Large intestine (tissue), 12 donors: Measurements from ENCODE around the gene LRRC61. TPM values are rescaled to one million over a fixed set of nuclear protein-coding genes. Genes with fewer than 3 reads are reported as not detected.
"Not testable (repeated sequence)": the region's sequence is repeated elsewhere in the genome, so short reads cannot be mapped to it uniquely, and the experiment has no call there.

Experiments
- DNase-seq, 2 donors: peaks; one replicate each; pipeline versions ENCODE4 v3.0.0 to v3.0.0-alpha.2; 2013
- H3K27ac ChIP-seq: one replicate; pipeline ENCODE4 v1.5.1; 2013; ENCODE audit warnings: low read length
- H3K27me3 ChIP-seq: 2 replicates; pipeline ENCODE4 v1.6.1; 2013; ENCODE audit warnings: low read length; ENCODE audit not compliant: control insufficient read depth, insufficient read depth
- H3K36me3 ChIP-seq: 2 replicates; pipeline ENCODE4 v1.6.1; 2013; ENCODE audit warnings: low read length; ENCODE audit not compliant: control insufficient read depth, insufficient read depth
- H3K4me1 ChIP-seq: one replicate; pipeline ENCODE4 v1.6.1; 2013; ENCODE audit warnings: low read length; ENCODE audit not compliant: control insufficient read depth, insufficient read depth
- H3K4me3 ChIP-seq: one replicate; pipeline ENCODE4 v1.5.1; 2013; ENCODE audit warnings: low read length
- H3K9me3 ChIP-seq: one replicate; pipeline ENCODE4 v1.6.1; 2013; ENCODE audit warnings: mild to moderate bottlenecking, low read depth, low read length, moderate library complexity; ENCODE audit not compliant: control insufficient read depth
- WGBS: methylation state at CpG from one replicate; pipeline ENCODE4 v1.1.5; 2013; ENCODE audit warnings: low lambda C conversion rate; ENCODE audit not compliant: insufficient coverage; 5-methylcytosine and 5-hydroxymethylcytosine counted together
- long read RNA-seq, 11 donors: transcript quantifications; one replicate each; lab custom pipeline, GENCODE V29; 2026
- polyA plus RNA-seq: library from polyadenylated mRNA; unstranded; fragments of 120-200 nt; gene quantifications from one replicate; pipeline ENCODE4 v1.2.1, GENCODE V29; 2013

The LRRC61 gene, protein sequence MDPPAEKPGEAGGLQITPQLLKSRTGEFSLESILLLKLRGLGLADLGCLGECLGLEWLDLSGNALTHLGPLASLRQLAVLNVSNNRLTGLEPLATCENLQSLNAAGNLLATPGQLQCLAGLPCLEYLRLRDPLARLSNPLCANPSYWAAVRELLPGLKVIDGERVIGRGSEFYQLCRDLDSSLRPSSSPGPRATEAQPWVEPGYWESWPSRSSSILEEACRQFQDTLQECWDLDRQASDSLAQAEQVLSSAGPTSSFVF
- polyA plus RNA-seq, result 22.8 TPM
- long read RNA-seq, donor 1, transcript LRRC61-202 (3 exons, 1,877 nt), result major isoform, 6 of 11 reads
- long read RNA-seq, donor 1, partial matches to known transcripts, result 0 of 11 reads
- long read RNA-seq, donor 1, other reads (novel, unspliced or antisense), result 0 of 11 reads
- long read RNA-seq, donor 2, transcript LRRC61-202 (3 exons, 1,877 nt), result major isoform, 11 of 12 reads
- long read RNA-seq, donor 2, partial matches to known transcripts, result 0 of 12 reads
- long read RNA-seq, donor 2, other reads (novel, unspliced or antisense), result 0 of 12 reads
- long read RNA-seq, donor 3, transcript LRRC61-202 (3 exons, 1,877 nt), result major isoform, 17 of 18 reads
- long read RNA-seq, donor 3, partial matches to known transcripts, result 0 of 18 reads
- long read RNA-seq, donor 3, other reads (novel, unspliced or antisense), result 0 of 18 reads
- long read RNA-seq, donor 4, partial matches to known transcripts, result 0 of 4 reads
- long read RNA-seq, donor 4, other reads (novel, unspliced or antisense), result 0 of 4 reads
- long read RNA-seq, donor 5, partial matches to known transcripts, result 0 of 5 reads
- long read RNA-seq, donor 5, other reads (novel, unspliced or antisense), result 0 of 5 reads
- long read RNA-seq, donor 6, transcript LRRC61-202 (3 exons, 1,877 nt), result major isoform, 15 of 21 reads
- long read RNA-seq, donor 6, partial matches to known transcripts, result 0 of 21 reads
- long read RNA-seq, donor 6, other reads (novel, unspliced or antisense), result 0 of 21 reads
- long read RNA-seq, donor 7, transcript LRRC61-202 (3 exons, 1,877 nt), result major isoform, 8 of 9 reads
- long read RNA-seq, donor 7, partial matches to known transcripts, result 0 of 9 reads
- long read RNA-seq, donor 7, other reads (novel, unspliced or antisense), result 0 of 9 reads
- long read RNA-seq, donor 8, transcript LRRC61-202 (3 exons, 1,877 nt), result major isoform, 11 of 17 reads
- long read RNA-seq, donor 8, partial matches to known transcripts, result 5 of 17 reads
- long read RNA-seq, donor 8, other reads (novel, unspliced or antisense), result 0 of 17 reads
- long read RNA-seq, donor 9, partial matches to known transcripts, result 0 of 6 reads
- long read RNA-seq, donor 9, other reads (novel, unspliced or antisense), result 0 of 6 reads
- long read RNA-seq, donor 10, transcript LRRC61-202 (3 exons, 1,877 nt), result major isoform, 12 of 15 reads
- long read RNA-seq, donor 10, partial matches to known transcripts, result 0 of 15 reads
- long read RNA-seq, donor 10, other reads (novel, unspliced or antisense), result 0 of 15 reads
- long read RNA-seq, donor 11, transcript LRRC61-202 (3 exons, 1,877 nt), result major isoform, 6 of 14 reads
- long read RNA-seq, donor 11, partial matches to known transcripts, result 8 of 14 reads
- long read RNA-seq, donor 11, other reads (novel, unspliced or antisense), result 0 of 14 reads

DNA sequence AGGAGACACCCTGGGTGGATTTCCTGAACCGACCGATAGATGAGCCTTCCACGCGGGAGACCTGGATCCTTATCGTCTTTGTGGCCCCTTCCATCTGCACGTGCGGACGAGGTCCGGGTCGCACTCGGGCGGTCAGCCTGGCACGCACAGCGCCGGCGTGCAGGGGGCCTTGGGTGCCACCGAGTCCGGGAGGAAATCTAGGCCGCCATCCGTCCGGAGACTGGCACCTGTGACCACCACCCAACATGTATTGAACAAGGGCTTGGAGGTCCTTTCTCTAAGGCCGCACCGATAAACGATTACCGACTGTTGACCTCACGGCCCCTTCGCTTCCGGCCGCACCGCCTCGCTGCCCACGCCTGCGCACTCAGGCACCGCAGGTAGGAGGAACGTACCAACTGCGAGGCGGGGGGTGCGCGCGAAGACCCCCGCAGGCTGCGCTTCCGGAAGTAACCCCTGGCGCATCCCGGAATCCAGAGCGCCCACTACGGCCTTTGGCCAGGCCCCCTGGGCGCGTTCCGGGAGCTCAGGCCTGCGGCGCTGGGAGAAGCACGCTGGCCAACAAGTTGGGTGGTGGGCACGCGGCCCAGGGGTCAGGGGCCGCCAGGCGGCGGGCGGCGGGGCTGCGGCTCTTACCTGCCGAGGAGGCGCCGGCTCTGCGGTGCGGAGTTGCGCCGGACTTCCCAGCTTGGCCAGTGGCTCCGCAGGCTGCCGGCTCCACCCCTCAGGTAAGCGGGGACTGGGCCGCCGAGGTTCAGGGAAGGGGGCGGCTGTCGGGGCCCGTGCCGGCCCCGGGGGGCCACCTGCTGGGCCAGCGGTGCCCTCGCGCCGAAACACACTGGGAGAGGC is at the start of gene LRRC61, which contains the start of gene ACTR3C:
Gene LRRC61, plus strand, starts transcription at position 523 of the 849 bp plus-strand sequence. CDS start 13,507 bp downstream, outside the sequence.
Gene ACTR3C, minus strand, starts transcription at position 713 of the 849 bp plus-strand sequence. CDS start 28,249 bp downstream, outside the sequence.
- Histone ChIP-seq H3K27me3 (no peaks in the 10 kb centered on the region), H3K27ac (peak within 1 kb of the TSS; percentile 85), H3K4me3 (peak within 1 kb of the TSS; percentile 82), H3K36me3 (peaks cover 24% of the 10 kb centered on the region), H3K4me1 (peaks cover 22% of the 10 kb centered on the region), H3K9me3 (no peaks in the 10 kb centered on the region)
- DNase-seq, result peak; percentile 68 to 87
- no CpG with 5 or more reads among the region's 82 CpGs for WGBS

DNA sequence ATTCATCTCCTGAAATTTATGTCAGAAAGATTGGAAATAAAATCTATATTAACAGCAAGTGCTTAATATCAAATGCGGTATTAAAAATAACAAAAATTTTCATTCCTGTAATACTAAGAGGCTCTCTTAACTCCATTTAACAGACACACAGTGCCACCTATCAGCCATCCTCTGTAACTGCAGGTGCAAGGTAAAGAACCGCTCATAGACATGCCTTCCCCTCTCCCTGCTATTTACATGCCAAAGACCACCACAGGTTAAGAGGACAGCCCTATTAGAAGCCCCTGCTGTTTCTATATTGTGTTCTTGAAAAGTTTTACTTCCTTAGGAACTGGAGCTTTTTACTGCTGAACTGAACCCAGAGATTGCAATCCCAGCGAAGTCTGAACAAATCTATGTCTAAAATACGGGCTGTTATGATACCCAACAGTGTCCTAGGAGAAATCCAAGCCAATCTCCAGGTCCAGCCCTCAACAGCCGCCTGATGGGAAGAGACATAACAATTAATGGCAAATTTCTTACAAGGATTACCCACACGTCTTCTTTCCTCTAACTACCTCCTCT is 46.9 kb upstream of the LRRC61 start:
- H3K4me3 ChIP-seq, H3K36me3 ChIP-seq, H3K4me1 ChIP-seq, H3K27ac ChIP-seq, H3K9me3 ChIP-seq, H3K27me3 ChIP-seq: not testable (repeated sequence)
- DNase-seq, result peak in 1 of 2 donors; percentile 11
- no CpG with 5 or more reads among the region's 6 CpGs for WGBS

DNA sequence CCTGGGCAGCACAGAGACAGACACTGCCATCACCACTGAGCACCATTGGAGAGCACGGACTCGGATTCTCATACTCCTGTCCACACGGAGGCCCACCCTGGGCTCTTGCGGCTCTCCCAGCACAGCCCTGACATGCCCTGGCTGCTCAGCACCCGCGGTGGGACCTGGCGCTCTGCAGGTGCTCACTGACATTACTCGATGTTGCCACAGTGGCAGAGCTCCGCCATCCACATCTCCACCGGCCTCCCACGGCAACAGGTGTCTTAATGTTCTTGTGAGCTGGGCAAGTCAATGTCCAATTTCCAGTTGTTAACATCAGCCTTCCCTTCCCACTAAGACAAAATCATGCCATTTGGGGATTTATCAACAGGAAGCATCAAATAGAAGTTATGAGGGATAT is 44.8 kb upstream of the LRRC61 start:
- not testable (repeated sequence) for DNase-seq, H3K27me3 ChIP-seq

DNA sequence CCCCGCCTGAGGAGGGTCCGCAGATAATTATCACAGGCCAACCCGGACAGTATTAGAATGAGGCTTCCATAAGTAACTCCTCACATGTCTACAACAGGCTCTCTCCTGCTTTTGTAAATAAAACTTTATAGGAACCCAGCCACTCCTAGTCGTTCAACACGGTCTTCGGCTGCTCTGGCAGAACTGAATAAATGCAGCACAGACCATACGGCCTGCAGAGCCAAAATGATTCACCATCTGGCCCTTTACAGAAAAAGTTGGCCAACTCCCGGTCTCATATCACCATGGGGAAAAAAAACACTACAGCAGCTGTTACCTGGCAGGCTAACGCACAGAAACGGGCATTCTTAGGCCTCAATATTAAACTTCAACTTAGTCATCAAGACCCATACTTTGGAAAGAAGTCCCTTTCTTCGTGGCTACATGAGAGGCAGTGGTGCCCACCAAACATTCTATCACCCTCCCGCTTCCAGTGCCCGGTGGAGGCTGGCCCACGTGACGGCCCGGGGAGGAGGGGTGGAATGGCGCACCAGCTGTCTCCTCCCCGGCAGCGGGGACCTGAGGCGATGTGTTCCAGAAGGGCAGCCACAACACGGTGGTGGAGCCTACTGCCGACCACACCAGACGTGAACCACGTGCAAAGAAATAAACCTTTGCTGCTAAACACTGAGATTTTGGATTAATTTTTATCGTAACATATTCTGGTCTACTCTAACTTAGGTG is 41.3 kb upstream of the LRRC61 start:
- not testable (repeated sequence) for H3K4me3 ChIP-seq, H3K27me3 ChIP-seq, H3K27ac ChIP-seq, H3K4me1 ChIP-seq, H3K9me3 ChIP-seq, H3K36me3 ChIP-seq, DNase-seq
- 80% methylated on average over 1 of the region's 25 CpGs for WGBS

More for the DNA sequence above, 44.8 kb upstream of the LRRC61 start:
- not testable (repeated sequence) for H3K4me3 ChIP-seq, H3K36me3 ChIP-seq, H3K9me3 ChIP-seq, H3K4me1 ChIP-seq, H3K27ac ChIP-seq
- no CpG with 5 or more reads among the region's 11 CpGs for WGBS

DNA sequence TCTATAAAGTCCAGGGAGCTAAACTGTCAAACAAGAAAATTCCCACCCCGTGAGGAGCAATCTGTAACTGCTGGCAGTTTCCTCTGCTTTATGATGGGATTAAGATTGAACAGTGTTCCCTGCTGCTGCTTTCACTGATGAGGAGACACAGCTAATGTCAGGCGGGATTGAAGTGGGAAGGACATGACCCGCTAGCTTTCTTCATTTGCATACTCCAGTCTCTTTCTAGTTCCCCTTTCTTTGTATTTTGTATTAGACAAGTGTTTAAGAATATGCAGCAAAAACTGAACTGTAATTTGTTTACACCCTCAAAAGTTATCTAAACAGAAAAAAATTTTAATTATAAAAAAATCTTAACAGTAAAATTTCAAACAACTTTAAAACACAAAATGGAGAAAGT is 40.0 kb upstream of the LRRC61 start:
- not testable (repeated sequence) for H3K4me1 ChIP-seq, H3K9me3 ChIP-seq, H3K27ac ChIP-seq, DNase-seq, H3K36me3 ChIP-seq, H3K27me3 ChIP-seq, H3K4me3 ChIP-seq
- no CpG with 5 or more reads among the region's 3 CpGs for WGBS

DNA sequence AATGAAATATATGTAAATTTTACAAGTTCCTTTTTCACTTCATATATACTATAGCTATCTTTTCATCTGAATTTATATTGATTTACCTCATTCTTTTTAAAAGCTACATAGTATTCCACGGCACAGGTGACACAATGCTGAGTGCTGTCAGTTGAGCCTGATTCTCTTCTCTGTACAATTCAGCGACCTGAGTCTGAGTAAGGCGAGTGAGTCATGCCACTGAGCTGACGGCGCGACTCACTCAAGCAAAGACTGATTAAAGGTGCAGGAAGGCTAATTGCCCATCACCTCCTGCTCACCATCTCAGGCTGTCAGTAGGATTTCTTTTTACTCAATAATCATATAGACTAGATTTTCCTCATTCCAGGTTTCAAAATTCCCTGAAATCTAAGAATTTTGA is 39.5 kb upstream of the LRRC61 start:
- H3K36me3 ChIP-seq, H3K27me3 ChIP-seq, H3K27ac ChIP-seq, H3K4me1 ChIP-seq, DNase-seq, H3K9me3 ChIP-seq, H3K4me3 ChIP-seq: not testable (repeated sequence)
- no CpG with 5 or more reads among the region's 6 CpGs for WGBS

DNA sequence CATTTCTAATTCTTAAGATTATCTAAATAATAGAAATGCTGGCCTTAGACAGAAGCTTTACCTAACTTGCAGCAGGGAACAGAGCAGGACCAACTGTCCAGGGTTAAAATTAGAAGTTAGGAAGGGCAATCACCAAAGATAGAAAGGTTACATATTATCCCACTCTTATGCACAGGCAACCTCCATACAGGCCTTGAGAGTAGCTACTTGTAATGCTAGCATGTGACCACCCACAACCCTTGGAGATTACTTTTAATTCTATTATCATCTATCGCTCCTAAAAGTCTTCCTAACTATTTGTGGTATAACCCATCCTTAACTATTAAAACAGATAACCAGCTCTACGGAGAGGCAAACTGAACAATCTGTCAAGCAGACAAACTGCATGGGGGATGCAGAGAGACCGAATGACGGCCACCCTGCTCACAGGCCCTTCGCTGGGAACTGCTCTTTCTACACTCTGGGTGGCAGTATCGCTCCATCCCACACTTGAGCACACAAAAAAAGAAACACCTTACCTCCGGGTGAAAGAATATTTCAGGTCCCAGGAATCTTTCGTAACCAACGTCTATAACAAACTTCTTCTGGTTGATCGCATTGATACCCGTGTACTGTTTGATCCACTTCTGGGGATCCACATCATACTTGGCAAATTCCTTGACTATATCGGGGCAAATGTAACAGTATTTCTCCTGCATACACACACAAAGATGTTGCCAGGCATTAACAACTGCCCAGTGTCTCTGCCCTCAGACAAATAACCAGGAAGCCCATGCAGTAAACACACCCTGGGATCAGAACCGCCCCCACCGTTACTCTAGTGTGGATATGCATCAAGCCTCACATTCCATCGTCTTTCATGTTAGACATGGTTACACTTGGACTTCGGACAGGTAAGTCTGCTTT is 37.1 kb upstream of the LRRC61 start:
- H3K4me3 ChIP-seq, H3K36me3 ChIP-seq, H3K27ac ChIP-seq, H3K4me1 ChIP-seq, H3K27me3 ChIP-seq, H3K9me3 ChIP-seq: not testable (repeated sequence)
- 60% methylated on average over 1 of the region's 16 CpGs for WGBS
- peak; percentile 5 to 24 for DNase-seq

DNA sequence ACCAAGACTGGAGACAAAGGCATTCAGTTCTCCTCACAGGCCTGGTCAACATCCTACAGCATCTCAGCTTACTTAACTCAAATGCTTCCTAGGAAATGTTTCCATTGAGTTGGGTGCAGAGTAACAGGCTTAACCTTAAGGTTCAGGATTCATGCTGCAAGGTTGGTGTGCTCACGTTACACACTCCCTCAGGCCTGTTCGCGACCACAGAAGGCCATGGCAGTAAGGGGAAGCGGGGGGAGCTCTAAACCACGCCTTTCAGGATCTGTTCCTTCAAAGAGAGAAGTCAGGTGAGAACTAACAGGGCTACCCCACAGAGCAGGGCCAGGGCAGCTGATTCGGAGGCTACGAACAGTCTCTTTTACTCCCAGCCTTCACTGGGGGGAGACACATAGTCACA is 35.3 kb upstream of the LRRC61 start:
- not testable (repeated sequence) for H3K4me1 ChIP-seq, DNase-seq, H3K27me3 ChIP-seq, H3K36me3 ChIP-seq, H3K27ac ChIP-seq, H3K4me3 ChIP-seq, H3K9me3 ChIP-seq
- WGBS, result no CpG with 5 or more reads among the region's 7 CpGs
